HepG2 (cell line): Measurements from ENCODE around the gene MCU. TPM values are rescaled to one million over a fixed set of nuclear protein-coding genes. Genes with fewer than 3 reads are reported as not detected.

Source experiments
- DMAP1 ChIP-seq: IDR thresholded peaks from 2 replicates; pipeline ENCODE4 v1.6.1; 2016
- ELF3 ChIP-seq: IDR thresholded peaks from 2 replicates; pipeline ENCODE4 v1.6.1; 2016; ENCODE audit warnings: missing genetic modification reagents, missing compliant biosample characterization
- FOXM1 ChIP-seq: sonication (generic); formaldehyde crosslinking; IDR thresholded peaks from 2 replicates; pipeline ENCODE4 v1.5.0; 2020; ENCODE audit warnings: missing genetic modification reagents
- JUN ChIP-seq: sonication (generic); formaldehyde crosslinking; IDR thresholded peaks from 2 replicates; pipeline ENCODE4 v1.4.0; 2020; ENCODE audit warnings: mild to moderate bottlenecking, missing genetic modification reagents
- KDM2A ChIP-seq: sonication (generic); formaldehyde crosslinking; IDR thresholded peaks from 2 replicates; pipeline ENCODE4 v1.4.0; 2020; ENCODE audit warnings: low read depth, missing genetic modification reagents, borderline replicate concordance
- MTA1 ChIP-seq: sonication (generic); formaldehyde crosslinking; IDR thresholded peaks from 2 replicates; pipeline ENCODE4 v1.4.0; 2020; ENCODE audit warnings: missing genetic modification reagents, mild to moderate bottlenecking, borderline replicate concordance
- NCOA2 ChIP-seq: sonication (generic); formaldehyde crosslinking; IDR thresholded peaks from 2 replicates; pipeline ENCODE4 v1.8.0; 2022; ENCODE audit warnings: inconsistent platforms
- NONO ChIP-seq, 2 experiments: fragments of 450-650 bp in 1 of 2; sonication (generic) in 1 of 2; formaldehyde crosslinking in 1 of 2; IDR thresholded peaks in 1 of 2; conservative IDR thresholded peaks in 1 of 2; 2 replicates each; pipeline versions ENCODE4 v1.6.1 to v1.8.0; 2017 to 2022; ENCODE audit warnings: mild to moderate bottlenecking in 1 of 2, missing genetic modification reagents in 1 of 2, moderate library complexity in 1 of 2
- NR2F1 ChIP-seq, 2 experiments: fragments of 450-650 bp in 1 of 2; formaldehyde crosslinking in 1 of 2; IDR thresholded peaks; 2 replicates each; pipeline versions ENCODE4 v1.5.0 to v1.6.1; 2016 to 2020; ENCODE audit warnings: mild to moderate bottlenecking in 1 of 2, missing compliant biosample characterization in 1 of 2, missing genetic modification reagents in 1 of 2, moderate library complexity in 1 of 2
- PAX8 ChIP-seq: sonication (generic); formaldehyde crosslinking; IDR thresholded peaks from 2 replicates; pipeline ENCODE4 v1.8.0; 2022; ENCODE audit warnings: mild to moderate bottlenecking, missing genetic modification reagents, borderline replicate concordance
- SMC3 ChIP-seq: IDR thresholded peaks from 2 replicates; pipeline ENCODE4 v1.6.1; 2011; ENCODE audit warnings: low read length, improper control_type of control experiment
- ZBTB4 ChIP-seq: sonication (generic); formaldehyde crosslinking; IDR thresholded peaks from 2 replicates; pipeline ENCODE4 v1.4.0; 2020; ENCODE audit warnings: missing genetic modification reagents, mild to moderate bottlenecking, borderline replicate concordance
- ZNF329 ChIP-seq: sonication (generic); formaldehyde crosslinking; IDR thresholded peaks from 2 replicates; pipeline ENCODE4 v1.9.0; 2021; ENCODE audit warnings: low read depth, mild to moderate bottlenecking, missing genetic modification reagents
- ZNF460 ChIP-seq: sonication (generic); formaldehyde crosslinking; IDR thresholded peaks from 2 replicates; pipeline ENCODE4 v1.5.1; 2020; ENCODE audit warnings: missing genetic modification reagents, mild to moderate bottlenecking, borderline replicate concordance
- ZNF570 ChIP-seq: sonication (generic); formaldehyde crosslinking; IDR thresholded peaks from 2 replicates; pipeline ENCODE4 v1.4.0; 2020; ENCODE audit warnings: mild to moderate bottlenecking, missing genetic modification reagents, borderline replicate concordance
- ZSCAN20 ChIP-seq: sonication (generic); formaldehyde crosslinking; IDR thresholded peaks from 2 replicates; pipeline ENCODE4 v1.4.0; 2020; ENCODE audit warnings: missing genetic modification reagents, mild to moderate bottlenecking, borderline replicate concordance
- polyA plus RNA-seq, 8 experiments: library from polyadenylated mRNA; depleted of rRNA in 3 of 8; stranded (reverse) in 7 of 8; unstranded in 1 of 8; fragments of >200 nt; fragmentation: Illumina TruSeq in 4 of 8; extraction: Trizol in 4 of 8; gene quantifications; 2 replicates each; pipeline versions ENCODE4 v1.2.1 to v1.2.3, GENCODE V29; 2011 to 2016; ENCODE audit warnings: low read depth in 4 of 8, missing spikeins in 1 of 8, mixed read lengths in 1 of 8; ENCODE audit not compliant: insufficient read depth in 1 of 8
- total RNA-seq, 5 experiments: library from RNA; depleted of rRNA; stranded (reverse); fragments of >200 nt; fragmentation: Illumina TruSeq; extraction: Trizol; gene quantifications; 2 replicates each; pipeline ENCODE4 v1.2.3, GENCODE V29; 2016; ENCODE audit warnings: low read depth in 1 of 5
- TF ChIP-seq, protein P1 (sequence below), 2 experiments: fragments of 450-650 bp in 1 of 2; sonication (generic) in 1 of 2; formaldehyde crosslinking; IDR thresholded peaks; 2 replicates each; pipeline versions ENCODE4 v1.5.0 to v1.8.0; 2020 to 2022; ENCODE audit warnings: mild to moderate bottlenecking in 1 of 2, missing genetic modification reagents in 1 of 2
- TF ChIP-seq, protein P2 (sequence below): sonication (generic); formaldehyde crosslinking; IDR thresholded peaks from 2 replicates; pipeline ENCODE4 v1.4.0; 2020; ENCODE audit warnings: missing genetic modification reagents, borderline replicate concordance
- TF ChIP-seq, protein P3 (sequence below): sonication (generic); formaldehyde crosslinking; IDR thresholded peaks from 2 replicates; pipeline ENCODE4 v1.5.0; 2020; ENCODE audit warnings: mild to moderate bottlenecking, missing genetic modification reagents, borderline replicate concordance

MCU gene
- total and polyA plus RNA-seq, 2 of the 13 experiments (the other 11 are each of a cell fraction or from before 2014, with no cell fraction given), result 25.9 to 64.5 TPM

DNA sequence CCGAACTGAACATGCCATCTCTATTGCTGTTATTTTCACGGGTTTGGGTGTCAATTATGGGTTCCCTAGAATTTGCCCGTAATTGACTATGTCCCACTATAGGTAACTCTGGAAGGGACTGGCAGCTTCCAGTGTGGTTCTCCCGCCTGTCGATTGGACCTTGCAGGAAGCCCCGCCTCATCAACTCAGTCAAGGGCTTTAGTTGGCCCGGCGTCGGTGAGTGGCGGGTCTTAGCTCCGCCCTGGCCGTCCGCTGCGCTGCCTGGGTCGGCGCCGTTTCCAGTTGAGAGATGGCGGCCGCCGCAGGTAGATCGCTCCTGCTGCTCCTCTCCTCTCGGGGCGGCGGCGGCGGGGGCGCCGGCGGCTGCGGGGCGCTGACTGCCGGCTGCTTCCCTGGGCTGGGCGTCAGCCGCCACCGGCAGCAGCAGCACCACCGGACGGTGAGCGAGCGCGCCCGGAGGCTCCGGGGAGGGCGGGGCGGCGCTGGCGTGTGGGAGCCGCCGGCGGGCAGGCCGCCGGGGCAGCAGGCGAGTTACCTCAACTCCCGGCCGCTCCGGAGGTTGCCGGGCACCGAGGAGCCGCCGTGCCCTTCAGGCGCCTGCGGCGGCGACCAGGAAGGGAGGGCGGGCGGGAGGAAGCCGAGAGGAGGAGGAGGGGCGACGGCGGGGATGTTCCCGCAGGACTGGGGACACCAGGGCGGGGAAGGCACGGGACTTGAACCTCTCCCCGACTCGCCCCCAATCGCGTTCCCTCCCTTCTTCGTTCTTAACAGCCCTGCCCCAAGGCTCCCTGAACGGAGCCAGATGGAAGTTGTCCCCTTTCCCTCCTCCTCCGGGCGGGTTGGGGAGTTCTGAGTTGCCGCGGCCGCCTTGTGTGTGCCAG, at the start of gene MCU (continued):
- TF ChIP-seq NONO (IDR thresholded peaks at IDR 0.05) (no peak), NONO (CRISPR knock-in tag; conservative IDR thresholded peaks at IDR 0.05) (peak; percentile 64), ZNF460 (CRISPR knock-in tag) (no peak), KDM2A (CRISPR knock-in tag) (peak; percentile 64; the same call in 1 of the 2 replicates), ZSCAN20 (CRISPR knock-in tag) (no peak), FOXM1 (CRISPR knock-in tag) (no peak), ELF3 (peak; percentile 60; the same call in 1 of the 2 replicates), ZNF329 (CRISPR knock-in tag) (peak; percentile 57; the same call in 1 of the 2 replicates), PAX8 (CRISPR knock-in tag) (0 out of 2 replicates have a peak, but pooled peaks have one; percentile 74), DMAP1 (no peak), ZNF570 (no peak), JUN (no peak), SMC3 (no peak), NCOA2 (CRISPR knock-in tag) (peak; percentile 46; the same call in 1 of the 2 replicates), ZBTB4 (CRISPR knock-in tag) (no peak), NR2F1 (CRISPR knock-in tag; IDR thresholded peaks at IDR 0.05) (no peak), MTA1 (no peak)
- TF ChIP-seq, protein P1, sequence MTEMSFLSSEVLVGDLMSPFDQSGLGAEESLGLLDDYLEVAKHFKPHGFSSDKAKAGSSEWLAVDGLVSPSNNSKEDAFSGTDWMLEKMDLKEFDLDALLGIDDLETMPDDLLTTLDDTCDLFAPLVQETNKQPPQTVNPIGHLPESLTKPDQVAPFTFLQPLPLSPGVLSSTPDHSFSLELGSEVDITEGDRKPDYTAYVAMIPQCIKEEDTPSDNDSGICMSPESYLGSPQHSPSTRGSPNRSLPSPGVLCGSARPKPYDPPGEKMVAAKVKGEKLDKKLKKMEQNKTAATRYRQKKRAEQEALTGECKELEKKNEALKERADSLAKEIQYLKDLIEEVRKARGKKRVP (CRISPR knock-in tag; IDR thresholded peaks at IDR 0.05), result no peak
- TF ChIP-seq, protein P2, sequence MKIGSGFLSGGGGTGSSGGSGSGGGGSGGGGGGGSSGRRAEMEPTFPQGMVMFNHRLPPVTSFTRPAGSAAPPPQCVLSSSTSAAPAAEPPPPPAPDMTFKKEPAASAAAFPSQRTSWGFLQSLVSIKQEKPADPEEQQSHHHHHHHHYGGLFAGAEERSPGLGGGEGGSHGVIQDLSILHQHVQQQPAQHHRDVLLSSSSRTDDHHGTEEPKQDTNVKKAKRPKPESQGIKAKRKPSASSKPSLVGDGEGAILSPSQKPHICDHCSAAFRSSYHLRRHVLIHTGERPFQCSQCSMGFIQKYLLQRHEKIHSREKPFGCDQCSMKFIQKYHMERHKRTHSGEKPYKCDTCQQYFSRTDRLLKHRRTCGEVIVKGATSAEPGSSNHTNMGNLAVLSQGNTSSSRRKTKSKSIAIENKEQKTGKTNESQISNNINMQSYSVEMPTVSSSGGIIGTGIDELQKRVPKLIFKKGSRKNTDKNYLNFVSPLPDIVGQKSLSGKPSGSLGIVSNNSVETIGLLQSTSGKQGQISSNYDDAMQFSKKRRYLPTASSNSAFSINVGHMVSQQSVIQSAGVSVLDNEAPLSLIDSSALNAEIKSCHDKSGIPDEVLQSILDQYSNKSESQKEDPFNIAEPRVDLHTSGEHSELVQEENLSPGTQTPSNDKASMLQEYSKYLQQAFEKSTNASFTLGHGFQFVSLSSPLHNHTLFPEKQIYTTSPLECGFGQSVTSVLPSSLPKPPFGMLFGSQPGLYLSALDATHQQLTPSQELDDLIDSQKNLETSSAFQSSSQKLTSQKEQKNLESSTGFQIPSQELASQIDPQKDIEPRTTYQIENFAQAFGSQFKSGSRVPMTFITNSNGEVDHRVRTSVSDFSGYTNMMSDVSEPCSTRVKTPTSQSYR, result no peak
- TF ChIP-seq, protein P3, sequence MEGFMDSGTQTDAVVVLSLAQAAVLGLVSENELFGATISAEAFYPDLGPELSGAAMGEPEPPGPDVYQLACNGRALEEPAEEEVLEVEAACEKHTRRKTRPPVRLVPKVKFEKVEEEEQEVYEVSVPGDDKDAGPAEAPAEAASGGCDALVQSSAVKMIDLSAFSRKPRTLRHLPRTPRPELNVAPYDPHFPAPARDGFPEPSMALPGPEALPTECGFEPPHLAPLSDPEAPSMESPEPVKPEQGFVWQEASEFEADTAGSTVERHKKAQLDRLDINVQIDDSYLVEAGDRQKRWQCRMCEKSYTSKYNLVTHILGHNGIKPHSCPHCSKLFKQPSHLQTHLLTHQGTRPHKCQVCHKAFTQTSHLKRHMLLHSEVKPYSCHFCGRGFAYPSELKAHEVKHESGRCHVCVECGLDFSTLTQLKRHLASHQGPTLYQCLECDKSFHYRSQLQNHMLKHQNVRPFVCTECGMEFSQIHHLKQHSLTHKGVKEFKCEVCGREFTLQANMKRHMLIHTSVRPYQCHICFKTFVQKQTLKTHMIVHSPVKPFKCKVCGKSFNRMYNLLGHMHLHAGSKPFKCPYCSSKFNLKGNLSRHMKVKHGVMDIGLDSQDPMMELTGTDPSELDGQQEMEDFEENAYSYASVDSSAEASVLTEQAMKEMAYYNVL (CRISPR knock-in tag), result no peak
